H54 (cell line): Measurements from ENCODE around the gene AK2.
"Not testable (repeated sequence)": the region's sequence is repeated elsewhere in the genome, so short reads cannot be mapped to it uniquely, and the experiment has no call there.

Source experiments
- DNase-seq: peaks from one replicate; pipeline ENCODE4 v3.0.0; 2011; ENCODE audit warnings: low spot score, mixed read lengths; ENCODE audit not compliant: insufficient read length
- FAIRE-seq: peaks from 3 replicates; lab custom pipeline; 2011; peaks lifted over from hg19 to GRCh38; lab: Jason Lieb, UNC
- POLR2A ChIP-seq: IDR thresholded peaks from 2 replicates; pipeline ENCODE4 v1.6.1; 2011; ENCODE audit warnings: low read depth, mild to moderate bottlenecking, low read length

Gene AK2

GRCh38 chr1:33005117-33005837 lies 31.4 kb downstream of the AK2 start:
- no peak for DNase-seq
- no peak for FAIRE-seq
- no peak for TF ChIP-seq POLR2A

GRCh38 chr1:33004613-33005012 lies 32.1 kb downstream of the AK2 start:
- DNase-seq (no peak), FAIRE-seq (no peak)
- no peak for TF ChIP-seq POLR2A

GRCh38 chr1:33003657-33004056 lies 33.0 kb downstream of the AK2 start:
- TF ChIP-seq POLR2A = no peak
- FAIRE-seq = no peak
- DNase-seq = no peak

- TF ChIP-seq POLR2A = no peak
- FAIRE-seq (no peak), DNase-seq (no peak)
Measured at GRCh38 chr1:33002006-33002405, 34.7 kb downstream of the AK2 start.

- TF ChIP-seq POLR2A = no peak
- FAIRE-seq (no peak), DNase-seq (no peak)
Measured at GRCh38 chr1:33001282-33001681, 35.4 kb downstream of the AK2 start.

GRCh38 chr1:33000427-33001026 lies 36.2 kb downstream of the AK2 start:
- no peak for DNase-seq
- TF ChIP-seq POLR2A = no peak
- FAIRE-seq = no peak

GRCh38 chr1:32998997-32999396 lies 37.7 kb downstream of the AK2 start:
- FAIRE-seq (no peak), DNase-seq (no peak)
- TF ChIP-seq POLR2A = no peak

- no peak for TF ChIP-seq POLR2A
- DNase-seq = no peak
- FAIRE-seq = no peak
Measured at GRCh38 chr1:32998064-32998463, 38.6 kb downstream of the AK2 start.

- no peak for TF ChIP-seq POLR2A
- DNase-seq (peak; percentile 52), FAIRE-seq (no peak)
Measured at GRCh38 chr1:32997381-32997891, 39.2 kb downstream of the AK2 start.

- FAIRE-seq, DNase-seq: not testable (repeated sequence)
Measured at GRCh38 chr1:32993324-32993636, 43.4 kb downstream of the AK2 start.

GRCh38 chr1:32992489-32993323 lies 44.0 kb downstream of the AK2 start:
- FAIRE-seq (peak; percentile 94), DNase-seq (peak; percentile 84)
- no peak for TF ChIP-seq POLR2A

- FAIRE-seq (no peak), DNase-seq (no peak)
- no peak for TF ChIP-seq POLR2A
Measured at GRCh38 chr1:32991819-32992488, 44.7 kb downstream of the AK2 start.

GRCh38 chr1:32991386-32991785 lies 45.3 kb downstream of the AK2 start:
- no peak for TF ChIP-seq POLR2A
- FAIRE-seq = no peak
- no peak for DNase-seq

GRCh38 chr1:32990887-32991286 lies 45.8 kb downstream of the AK2 start:
- FAIRE-seq = no peak
- DNase-seq = no peak
- no peak for TF ChIP-seq POLR2A
